Upper lobe of right lung (tissue), 1 donor: ENCODE results near the gene ACY1. TPM values are rescaled to one million over a fixed set of nuclear protein-coding genes. Genes with fewer than 3 reads are reported as not detected.

Experiments
- total RNA-seq: library from RNA; stranded (reverse); fragmentation: NEBNext Ultra II Directional; extraction: Animal tissue kit (Norgen Biotek cat#: 25700); gene quantifications from one replicate; pipeline ENCODE4 v1.2.1, GENCODE V29; 2021
- donor health status: DM: no; HTN: yes; CAD: no; lungs with severe emphysema.

ACY1 gene
- total RNA-seq, 1 donor from 2014 or later, result 26.5 TPM

Other genes with a start within 250 kb of the ACY1 start
- gene IQCF6, start 204.3 kb upstream of the ACY1 start, total RNA-seq, result not detected
- gene IQCF2, start 121.9 kb upstream of the ACY1 start, total RNA-seq, result not detected
- gene IQCF5, start 107.9 kb upstream of the ACY1 start, total RNA-seq, result not detected
- not detected for gene IQCF1, start 80.2 kb upstream of the ACY1 start, total RNA-seq
- 20.6 TPM for gene RRP9, start 41.6 kb upstream of the ACY1 start, total RNA-seq
- gene PARP3, start 41.2 kb upstream of the ACY1 start, total RNA-seq, result 20.9 TPM
- gene GPR62, start 28.2 kb upstream of the ACY1 start, total RNA-seq, result not detected
- 37.1 TPM for gene PCBP4, start 16.1 kb upstream of the ACY1 start, total RNA-seq
- gene ABHD14B, start 9.5 kb upstream of the ACY1 start, total RNA-seq, result 55.9 TPM
- 17.9 TPM for gene ABHD14A, start 8.5 kb upstream of the ACY1 start, total RNA-seq
- 810 TPM for gene RPL29, start 12.4 kb downstream of the ACY1 start, total RNA-seq
- 40.7 TPM for gene DUSP7, start 73.0 kb downstream of the ACY1 start, total RNA-seq
- gene POC1A, start 170.9 kb downstream of the ACY1 start, total RNA-seq, result 2.5 TPM
- 78.9 TPM for gene ALAS1, start 214.6 kb downstream of the ACY1 start, total RNA-seq
- gene TLR9, start 242.1 kb downstream of the ACY1 start, total RNA-seq, result 0.87 TPM